Measurements from ENCODE around the gene NAPSA. TPM values are rescaled to one million over a fixed set of nuclear protein-coding genes. Genes with fewer than 3 reads are reported as not detected.

Gene NAPSA
- polyA plus RNA-seq, 1 donor from 2014 or later = not detected

DNA sequence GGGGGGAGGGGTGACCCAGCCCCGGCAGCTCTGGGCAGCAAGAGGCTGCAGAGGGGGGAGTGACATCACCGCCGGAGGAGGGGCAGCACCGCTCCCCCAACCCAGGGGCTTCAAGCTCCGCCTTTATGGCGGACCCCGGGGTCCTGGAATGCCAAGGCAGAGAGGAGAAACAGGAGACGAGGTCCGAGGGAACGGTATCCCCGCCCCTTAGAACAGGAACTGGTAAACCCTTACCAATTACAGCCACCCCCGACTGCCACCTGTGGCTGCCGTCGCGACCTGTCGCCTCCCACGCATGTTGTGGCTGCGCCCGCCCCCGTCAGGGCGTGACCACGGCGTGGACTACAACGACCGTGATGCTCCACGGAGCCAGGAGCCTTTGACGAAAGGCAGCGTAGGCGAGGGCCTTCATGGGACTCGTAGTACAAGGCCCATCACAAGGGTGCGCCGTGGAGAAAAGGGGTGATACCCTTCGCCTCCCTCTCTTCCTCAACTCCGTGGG is 32.2 kb downstream of the NAPSA start:
- H3K27me3 ChIP-seq (ENCODE audit: insufficient read depth, low read depth, low read length) = no peaks in the 10 kb centered on the region
- peak overlapping the region; percentile 86 for H3K4me3 ChIP-seq (ENCODE audit: low read length)
- H2AFZ ChIP-seq (ENCODE audit: low read depth, low read length) = peak overlapping the region; percentile 58
- no peaks in the 10 kb centered on the region for H4K20me1 ChIP-seq (ENCODE audit: insufficient read depth)
- TF ChIP-seq, protein P1, sequence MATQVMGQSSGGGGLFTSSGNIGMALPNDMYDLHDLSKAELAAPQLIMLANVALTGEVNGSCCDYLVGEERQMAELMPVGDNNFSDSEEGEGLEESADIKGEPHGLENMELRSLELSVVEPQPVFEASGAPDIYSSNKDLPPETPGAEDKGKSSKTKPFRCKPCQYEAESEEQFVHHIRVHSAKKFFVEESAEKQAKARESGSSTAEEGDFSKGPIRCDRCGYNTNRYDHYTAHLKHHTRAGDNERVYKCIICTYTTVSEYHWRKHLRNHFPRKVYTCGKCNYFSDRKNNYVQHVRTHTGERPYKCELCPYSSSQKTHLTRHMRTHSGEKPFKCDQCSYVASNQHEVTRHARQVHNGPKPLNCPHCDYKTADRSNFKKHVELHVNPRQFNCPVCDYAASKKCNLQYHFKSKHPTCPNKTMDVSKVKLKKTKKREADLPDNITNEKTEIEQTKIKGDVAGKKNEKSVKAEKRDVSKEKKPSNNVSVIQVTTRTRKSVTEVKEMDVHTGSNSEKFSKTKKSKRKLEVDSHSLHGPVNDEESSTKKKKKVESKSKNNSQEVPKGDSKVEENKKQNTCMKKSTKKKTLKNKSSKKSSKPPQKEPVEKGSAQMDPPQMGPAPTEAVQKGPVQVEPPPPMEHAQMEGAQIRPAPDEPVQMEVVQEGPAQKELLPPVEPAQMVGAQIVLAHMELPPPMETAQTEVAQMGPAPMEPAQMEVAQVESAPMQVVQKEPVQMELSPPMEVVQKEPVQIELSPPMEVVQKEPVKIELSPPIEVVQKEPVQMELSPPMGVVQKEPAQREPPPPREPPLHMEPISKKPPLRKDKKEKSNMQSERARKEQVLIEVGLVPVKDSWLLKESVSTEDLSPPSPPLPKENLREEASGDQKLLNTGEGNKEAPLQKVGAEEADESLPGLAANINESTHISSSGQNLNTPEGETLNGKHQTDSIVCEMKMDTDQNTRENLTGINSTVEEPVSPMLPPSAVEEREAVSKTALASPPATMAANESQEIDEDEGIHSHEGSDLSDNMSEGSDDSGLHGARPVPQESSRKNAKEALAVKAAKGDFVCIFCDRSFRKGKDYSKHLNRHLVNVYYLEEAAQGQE (IDR thresholded peaks at IDR 0.05; ENCODE audit: borderline replicate concordance) = no peak
- TF ChIP-seq EZH2 (IDR thresholded peaks at IDR 0.05; ENCODE audit: borderline replicate concordance, insufficient read depth, low read length, poor library complexity, severe bottlenecking) (no peak), RAD21 (conservative IDR thresholded peaks at IDR 0.05) (no peak), POLR2AphosphoS5 (IDR thresholded peaks at IDR 0.05) (peak; percentile 35)
- TF ChIP-seq, protein P2, sequence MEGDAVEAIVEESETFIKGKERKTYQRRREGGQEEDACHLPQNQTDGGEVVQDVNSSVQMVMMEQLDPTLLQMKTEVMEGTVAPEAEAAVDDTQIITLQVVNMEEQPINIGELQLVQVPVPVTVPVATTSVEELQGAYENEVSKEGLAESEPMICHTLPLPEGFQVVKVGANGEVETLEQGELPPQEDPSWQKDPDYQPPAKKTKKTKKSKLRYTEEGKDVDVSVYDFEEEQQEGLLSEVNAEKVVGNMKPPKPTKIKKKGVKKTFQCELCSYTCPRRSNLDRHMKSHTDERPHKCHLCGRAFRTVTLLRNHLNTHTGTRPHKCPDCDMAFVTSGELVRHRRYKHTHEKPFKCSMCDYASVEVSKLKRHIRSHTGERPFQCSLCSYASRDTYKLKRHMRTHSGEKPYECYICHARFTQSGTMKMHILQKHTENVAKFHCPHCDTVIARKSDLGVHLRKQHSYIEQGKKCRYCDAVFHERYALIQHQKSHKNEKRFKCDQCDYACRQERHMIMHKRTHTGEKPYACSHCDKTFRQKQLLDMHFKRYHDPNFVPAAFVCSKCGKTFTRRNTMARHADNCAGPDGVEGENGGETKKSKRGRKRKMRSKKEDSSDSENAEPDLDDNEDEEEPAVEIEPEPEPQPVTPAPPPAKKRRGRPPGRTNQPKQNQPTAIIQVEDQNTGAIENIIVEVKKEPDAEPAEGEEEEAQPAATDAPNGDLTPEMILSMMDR (IDR thresholded peaks at IDR 0.05; ENCODE audit: poor library complexity, severe bottlenecking) = peak; percentile 41
- H3K27ac ChIP-seq (ENCODE audit: low read length) = peak overlapping the region; percentile 79
- H3K9me3 ChIP-seq (ENCODE audit: low read length) = no peaks in the 10 kb centered on the region
- no peaks in the 10 kb centered on the region for H3K9me2 ChIP-seq (ENCODE audit: insufficient read depth, low read length)
- peak overlapping the region; percentile 58 for H3K4me2 ChIP-seq (ENCODE audit: low read length)
- no peaks in the 10 kb centered on the region for H3K79me2 ChIP-seq (replicated peaks; ENCODE audit: insufficient read depth, low read length)
- H3F3A ChIP-seq (ENCODE audit: insufficient read depth, low read length, poor library complexity, severe bottlenecking) = no peaks in the 10 kb centered on the region
- peak overlapping the region; percentile 67 for H3K9ac ChIP-seq (ENCODE audit: low read length)
- no peaks in the 10 kb centered on the region for H3K36me3 ChIP-seq (ENCODE audit: insufficient read depth, low read length)

DNA sequence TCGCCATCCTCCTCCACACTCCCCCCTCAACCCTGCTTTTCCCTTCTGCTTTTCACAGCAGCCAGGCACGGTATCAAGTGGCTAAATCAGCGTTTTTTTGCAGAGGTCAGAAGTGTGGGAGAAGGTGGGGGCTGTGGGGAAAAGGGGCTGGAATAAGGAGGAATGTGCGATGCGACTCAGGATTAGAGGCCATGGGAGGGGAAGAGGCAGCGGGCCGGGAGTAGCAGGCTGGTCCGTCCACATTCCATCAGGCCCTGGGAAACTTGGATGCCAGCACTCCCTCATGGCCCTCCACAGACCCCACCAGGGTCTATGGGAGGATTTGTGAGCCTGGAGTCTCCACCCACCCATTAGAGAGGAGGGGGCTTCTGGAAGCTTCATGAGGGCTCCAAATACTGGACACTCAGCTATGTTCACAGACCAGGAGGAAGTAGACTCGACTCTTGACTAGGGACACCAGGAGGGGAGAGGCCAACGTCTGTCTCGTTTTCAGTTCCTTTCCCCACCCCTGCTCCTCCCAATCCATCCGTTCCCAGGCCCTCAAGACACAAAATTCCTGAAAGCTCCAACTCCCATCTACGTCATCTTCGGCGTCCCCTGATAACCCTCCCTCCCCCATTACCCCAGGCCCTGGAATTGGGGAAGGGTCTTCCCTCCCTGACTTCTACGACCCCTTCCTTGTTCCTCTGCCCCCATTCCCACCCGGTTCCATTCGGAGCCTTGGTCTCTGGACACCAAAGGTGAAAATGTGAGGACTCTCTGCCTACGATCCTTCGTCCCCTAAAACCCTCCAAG is 33.0 kb downstream of the NAPSA start:
- H3K9ac ChIP-seq (ENCODE audit: low read length) = peak overlapping the region; percentile 67
- TF ChIP-seq EP300 (conservative IDR thresholded peaks at IDR 0.05; ENCODE audit: poor library complexity, severe bottlenecking) (no peak), MXI1 (conservative IDR thresholded peaks at IDR 0.05; ENCODE audit: poor library complexity, severe bottlenecking) (no peak), RAD21 (conservative IDR thresholded peaks at IDR 0.05) (no peak), SMC3 (conservative IDR thresholded peaks at IDR 0.05; ENCODE audit: poor library complexity) (no peak), EZH2 (IDR thresholded peaks at IDR 0.05; ENCODE audit: borderline replicate concordance, insufficient read depth, low read length, poor library complexity, severe bottlenecking) (no peak)
- TF ChIP-seq, protein P2 (IDR thresholded peaks at IDR 0.05; ENCODE audit: poor library complexity, severe bottlenecking) = no peak
- TF ChIP-seq, protein P1 (IDR thresholded peaks at IDR 0.05; ENCODE audit: borderline replicate concordance) = no peak
- peak overlapping the region; percentile 58 for H2AFZ ChIP-seq (ENCODE audit: low read depth, low read length)
- peak overlapping the region; percentile 86 for H3K4me3 ChIP-seq (ENCODE audit: low read length)
- no peaks in the 10 kb centered on the region for H3K36me3 ChIP-seq (ENCODE audit: insufficient read depth, low read length)
- peak overlapping the region; percentile 12 for H3K27ac ChIP-seq (ENCODE audit: low read length)
- no peaks in the 10 kb centered on the region for H4K20me1 ChIP-seq (ENCODE audit: insufficient read depth)
- H3K4me2 ChIP-seq (ENCODE audit: low read length) = peak overlapping the region; percentile 58
- H3K9me3 ChIP-seq (ENCODE audit: low read length) = no peaks in the 10 kb centered on the region
- H3K79me2 ChIP-seq (replicated peaks; ENCODE audit: insufficient read depth, low read length) = no peaks in the 10 kb centered on the region
- H3F3A ChIP-seq (ENCODE audit: insufficient read depth, low read length, poor library complexity, severe bottlenecking) = no peaks in the 10 kb centered on the region
- H3K9me2 ChIP-seq (ENCODE audit: insufficient read depth, low read length) = no peaks in the 10 kb centered on the region
- peaks cover 6% of the 10 kb centered on the region for H3K27me3 ChIP-seq (ENCODE audit: insufficient read depth, low read depth, low read length)
